GM10248 (cell line): ENCODE data around the gene NUDT21.

Experiments used
- CTCF ChIA-PET: fragments of 300-600 bp; sonication (Branson Sonifier 250); formaldehyde crosslinking; extraction: SDS; loops from one replicate; lab custom pipeline; 2021; ENCODE audit warnings: antibody characterized with exemption; lab: Yijun Ruan, JAX
- POLR2A ChIA-PET: fragments of 350-650 bp; sonication (Branson Sonifier 250); formaldehyde crosslinking; extraction: SDS; loops from one replicate; lab custom pipeline; 2020; ENCODE audit warnings: antibody characterized with exemption; lab: Yijun Ruan, JAX
- DNase-seq: peaks from one replicate; pipeline ENCODE4 v3.0.0; 2012; ENCODE audit errors: extremely low spot score
- CTCF ChIP-seq: IDR thresholded peaks from 2 replicates; pipeline ENCODE4 v1.5.1; 2012; ENCODE audit warnings: mild to moderate bottlenecking, low read depth; ENCODE audit errors: extremely low read depth, missing control alignments, control extremely low read depth

Gene NUDT21

GRCh38 chr16:56421976-56422669 is 29.0 kb downstream of the NUDT21 start:
- ChIA-PET POLR2A (no interaction called here), CTCF (no interaction called here)
- no peak for DNase-seq
- TF ChIP-seq CTCF, result no peak

- CTCF ChIA-PET, result no interaction called here
- DNase-seq, result no peak
- POLR2A ChIA-PET, result no interaction called here
- no peak for TF ChIP-seq CTCF
These were observed 29.8 kb downstream of the NUDT21 start for GRCh38 chr16:56421313-56421712.

- ChIA-PET CTCF (no interaction called here), POLR2A (no interaction called here)
These were observed 30.5 kb downstream of the NUDT21 start for GRCh38 chr16:56420613-56421012.

GRCh38 chr16:56419740-56420548 is 31.2 kb downstream of the NUDT21 start:
- DNase-seq, result no peak
- ChIA-PET CTCF (no interaction called here), POLR2A (no interaction called here)
- TF ChIP-seq CTCF, result no peak

More at GRCh38 chr16:56420613-56421012, 30.5 kb downstream of the NUDT21 start:
- TF ChIP-seq CTCF, result no peak
- DNase-seq, result no peak

- POLR2A ChIA-PET, result no interaction called here
- no peak for TF ChIP-seq CTCF
- CTCF ChIA-PET, result interaction anchor here (1.1 kb wide), 1 partner anchor 16 kb away, joined by 3 read pairs; no protein-coding TSS in a partner anchor
- no peak for DNase-seq
These were observed 34.0 kb downstream of the NUDT21 start for GRCh38 chr16:56417138-56417537.

- DNase-seq, result no peak
- POLR2A ChIA-PET, result no interaction called here
- CTCF ChIA-PET, result no interaction called here
- no peak for TF ChIP-seq CTCF
These were observed 35.3 kb downstream of the NUDT21 start for GRCh38 chr16:56415875-56416274.
